SK-N-SH (cell line): ENCODE results near the gene PIP5K1B. TPM values are rescaled to one million over a fixed set of nuclear protein-coding genes. Genes with fewer than 3 reads are reported as not detected.

Source experiments
- CTCF ChIA-PET: fragments of 300-600, 350-600 bp; formaldehyde crosslinking; extraction: SDS; loops from one replicate; lab custom pipeline; 2021; lab: Yijun Ruan, JAX
- POLR2A ChIA-PET: fragments of 350-600 bp; sonication (Branson Sonifier 250); formaldehyde crosslinking; extraction: SDS; loops from one replicate; lab custom pipeline; 2020; ENCODE audit warnings: antibody characterized with exemption, inconsistent platforms; lab: Yijun Ruan, JAX
- DNase-seq: peaks from one replicate; pipeline ENCODE4 v3.0.0; 2012
- H2AFZ ChIP-seq: fragments of 200-600 bp; sonication (generic); 2 replicates; pipeline ENCODE4 v1.8.1; 2016; ENCODE audit warnings: antibody characterized with exemption, mild to moderate bottlenecking, low read depth
- H3F3A ChIP-seq: fragments of 200-600 bp; sonication (generic); replicated peaks from 2 replicates; pipeline ENCODE3; 2016; ENCODE audit warnings: antibody characterized with exemption, mild to moderate bottlenecking; ENCODE audit not compliant: insufficient read depth
- H3K27ac ChIP-seq, 2 experiments: fragments of 200-500 bp in 1 of 2; fragments of 200-600 bp in 1 of 2; sonication (Bioruptor generic) in 1 of 2; sonication (generic), shearing (Covaris generic) in 1 of 2; 2 replicates each; pipeline versions ENCODE4 v1.5.1 to v1.6.1; 2014 to 2016; ENCODE audit warnings: low read depth in 2 of 2, inconsistent platforms in 1 of 2, low read length in 1 of 2, mild to moderate bottlenecking in 1 of 2, mixed read lengths in 1 of 2
- H3K27me3 ChIP-seq: fragments of 200-600 bp; sonication (generic), shearing (Covaris generic); 2 replicates; pipeline ENCODE4 v1.6.1; 2016; ENCODE audit warnings: mixed run types; ENCODE audit not compliant: insufficient read depth
- H3K36me3 ChIP-seq, 2 experiments: fragments of 200-500 bp in 1 of 2; fragments of 200-600 bp in 1 of 2; sonication (Bioruptor generic) in 1 of 2; sonication (generic) in 1 of 2; replicated peaks in 1 of 2; 2 replicates each; pipeline versions ENCODE3 to v1.5.1; 2014 to 2016; ENCODE audit warnings: low read length in 1 of 2, mild to moderate bottlenecking in 1 of 2; ENCODE audit not compliant: insufficient read depth in 2 of 2, control insufficient read depth in 1 of 2
- H3K4me1 ChIP-seq, 2 experiments: fragments of 200-500 bp in 1 of 2; fragments of 200-600 bp in 1 of 2; sonication (Bioruptor generic) in 1 of 2; sonication (generic), shearing (Covaris generic) in 1 of 2; 2 replicates each; pipeline versions ENCODE4 v1.5.1 to v1.6.1; 2014 to 2016; ENCODE audit warnings: low read depth in 1 of 2, low read length in 1 of 2, mixed run types in 1 of 2; ENCODE audit not compliant: insufficient read depth in 2 of 2, control insufficient read depth in 1 of 2
- H3K4me2 ChIP-seq: fragments of 200-600 bp; sonication (generic), shearing (Covaris generic); 2 replicates; pipeline ENCODE4 v1.6.1; 2017; ENCODE audit warnings: mixed run types
- H3K4me3 ChIP-seq, 2 experiments: fragments of 200-500 bp in 1 of 2; fragments of 200-600 bp in 1 of 2; sonication (Bioruptor generic) in 1 of 2; sonication (generic), shearing (Covaris generic) in 1 of 2; 2 replicates each; pipeline versions ENCODE4 v1.5.1 to v1.8.1; 2014 to 2016; ENCODE audit warnings: low read depth in 2 of 2, inconsistent platforms in 1 of 2, low read length in 1 of 2, mild to moderate bottlenecking in 1 of 2, mixed read lengths in 1 of 2, moderate library complexity in 1 of 2
- H3K79me2 ChIP-seq: fragments of 200-600 bp; sonication (generic); 2 replicates; pipeline ENCODE4 v1.8.1; 2017; ENCODE audit warnings: mild to moderate bottlenecking; ENCODE audit not compliant: insufficient read depth
- H3K9ac ChIP-seq: fragments of 200-600 bp; sonication (generic); 2 replicates; pipeline ENCODE4 v1.6.1; 2017; ENCODE audit warnings: mixed run types
- H3K9me2 ChIP-seq: fragments of 200-600 bp; sonication (generic); 2 replicates; pipeline ENCODE4 v1.6.1; 2017; ENCODE audit warnings: mixed run types
- H3K9me3 ChIP-seq: fragments of 200-600 bp; sonication (generic); 2 replicates; pipeline ENCODE4 v1.6.1; 2017; ENCODE audit warnings: mixed run types, mild to moderate bottlenecking, moderate library complexity
- H4K20me1 ChIP-seq: fragments of 200-600 bp; sonication (generic); 2 replicates; pipeline ENCODE4 v1.6.1; 2017; ENCODE audit warnings: mild to moderate bottlenecking, mixed run types; ENCODE audit not compliant: insufficient read depth
- CHD2 ChIP-seq: fragments of 150-350 bp; IDR thresholded peaks from 2 replicates; pipeline ENCODE4 v1.6.1; 2018; ENCODE audit warnings: low read length; ENCODE audit not compliant: partially characterized antibody
- CTCF ChIP-seq: fragments of 200-600 bp; sonication (generic); IDR thresholded peaks from 2 replicates; pipeline ENCODE4 v1.6.1; 2017; ENCODE audit warnings: antibody characterized with exemption, mild to moderate bottlenecking, moderate library complexity
- ELF1 ChIP-seq: IDR thresholded peaks from 2 replicates; pipeline ENCODE4 v1.4.0; 2012
- EP300 ChIP-seq, 2 experiments: IDR thresholded peaks; 2 replicates each; pipeline versions ENCODE4 v1.4.0 to v1.6.1; 2012; ENCODE audit warnings: borderline replicate concordance in 1 of 2, low read depth in 1 of 2, low read length in 1 of 2
- EZH2phosphoT487 ChIP-seq: fragments of 200-600 bp; sonication (generic); IDR thresholded peaks from 2 replicates; pipeline ENCODE4 v1.6.1; 2017; ENCODE audit warnings: low read depth, mixed run types, mild to moderate bottlenecking, antibody characterized with exemption, moderate library complexity, borderline replicate concordance
- GATA2 ChIP-seq: sonication (generic); formaldehyde crosslinking; IDR thresholded peaks from 2 replicates; pipeline ENCODE4 v1.5.0; 2020; ENCODE audit warnings: mild to moderate bottlenecking, missing genetic modification reagents
- PBX3 ChIP-seq: IDR thresholded peaks from 2 replicates; pipeline ENCODE4; 2012
- RFX5 ChIP-seq: IDR thresholded peaks from 2 replicates; pipeline ENCODE4 v1.6.1; 2012; ENCODE audit warnings: mild to moderate bottlenecking, improper control_type of control experiment, low read length
- RXRA ChIP-seq: IDR thresholded peaks from 2 replicates; pipeline ENCODE4 v1.4.0; 2012; ENCODE audit warnings: low read depth, mild to moderate bottlenecking, borderline replicate concordance
- SIN3A ChIP-seq: IDR thresholded peaks from 2 replicates; pipeline ENCODE4 v1.6.1; 2012; ENCODE audit warnings: low read depth, mild to moderate bottlenecking, low read length, moderate library complexity, borderline replicate concordance
- TEAD4 ChIP-seq: IDR thresholded peaks from 2 replicates; pipeline ENCODE4 v1.4.0; 2012; ENCODE audit warnings: mild to moderate bottlenecking, borderline replicate concordance; ENCODE audit not compliant: insufficient read depth
- USF1 ChIP-seq: IDR thresholded peaks from 2 replicates; pipeline ENCODE4 v1.4.0; 2012; ENCODE audit warnings: low read depth, borderline replicate concordance
- USF2 ChIP-seq: fragments of 150-350 bp; IDR thresholded peaks from 2 replicates; pipeline ENCODE4 v1.6.1; 2017; ENCODE audit warnings: antibody characterized with exemption, low read length, low read depth, borderline replicate concordance
- polyA plus RNA-seq, 3 experiments: library from polyadenylated mRNA; depleted of rRNA; stranded (reverse); fragments of >200 nt; gene quantifications; 2 replicates each; pipeline ENCODE4 v1.2.3, GENCODE V29; 2012

PIP5K1B gene
- polyA plus RNA-seq, 1 of the 3 experiments (the other 2 are of a cell fraction): not detected

- Histone ChIP-seq H3K27ac (no peak overlapping the region), H3K9ac (no peak overlapping the region), H3K4me3 (no peak overlapping the region), H3K4me1 (no peaks in the 10 kb centered on the region), H3K27me3 (peaks cover 18% of the 10 kb centered on the region; the same call in 1 of the 2 replicates), H3K36me3 (no peaks in the 10 kb centered on the region), H3K9me3 (no peaks in the 10 kb centered on the region), H2AFZ (no peak overlapping the region), H3K4me2 (no peak overlapping the region), H3K9me2 (no peaks in the 10 kb centered on the region), H3F3A (no peaks in the 10 kb centered on the region), H3K79me2 (no peaks in the 10 kb centered on the region), H4K20me1 (no peaks in the 10 kb centered on the region)
- ChIA-PET CTCF (no interaction called here), POLR2A (no interaction called here)
- no peak for DNase-seq
- TF ChIP-seq EZH2phosphoT487: no peak
- TF ChIP-seq PBX3: no peak
- TF ChIP-seq CTCF: no peak
- no peak for TF ChIP-seq USF2
- no peak for TF ChIP-seq RXRA
- no peak for TF ChIP-seq ELF1
- TF ChIP-seq EP300 (IDR thresholded peaks at IDR 0.05; ENCODE audit: borderline replicate concordance in 1 of 2, low read depth in 1 of 2, low read length in 1 of 2): no peak
- no peak for TF ChIP-seq GATA2 (CRISPR knock-in tag)
- TF ChIP-seq SIN3A: no peak
- TF ChIP-seq USF1: no peak
- no peak for TF ChIP-seq RFX5
- TF ChIP-seq CHD2: no peak
- no peak for TF ChIP-seq TEAD4
Observed at GRCh38 chr9:68832101-68832500, 127.1 kb downstream of the PIP5K1B start.
